ENCODE results near the gene DUSP16.
A peak's percentile ranks its signal among the peaks of the same experiment; 100 is the strongest.

The DUSP16 gene

GRCh38 chr12:12428047-12428446, 134.6 kb downstream of the DUSP16 start:
- H3K27ac ChIP-seq (ENCODE audit: low read depth, low read length), result no peak overlapping the region
- H4K8ac ChIP-seq (ENCODE audit: low read depth, low read length), result no peak overlapping the region
- H3K4me2 ChIP-seq (ENCODE audit: low read length), result no peak overlapping the region
- H2AFZ ChIP-seq (ENCODE audit: insufficient read depth, low read length, poor library complexity), result no peak overlapping the region
- no peak overlapping the region for H3K9ac ChIP-seq (ENCODE audit: low read length)
- no peak overlapping the region for H2BK12ac ChIP-seq (ENCODE audit: low read length)
- no peak overlapping the region for H3K4me3 ChIP-seq (ENCODE audit: low read depth, low read length)
- no peaks in the 10 kb centered on the region for H3K27me3 ChIP-seq (ENCODE audit: insufficient read depth, low read length)
- no peak overlapping the region for H2BK120ac ChIP-seq (ENCODE audit: insufficient read depth, low read length, poor library complexity)
- no peak overlapping the region for H4K91ac ChIP-seq (ENCODE audit: low read depth, low read length)
- DNase-seq, result peak in 1 of 2 donors; percentile 46
- no peak overlapping the region for H2BK5ac ChIP-seq (ENCODE audit: low read depth, low read length, poor library complexity)
- H3K14ac ChIP-seq (ENCODE audit: low read length), result no peak overlapping the region
- peaks cover 4% of the 10 kb centered on the region for H3K79me1 ChIP-seq (ENCODE audit: low read length)
- WGBS (ENCODE audit: extremely low coverage, insufficient coverage, insufficient read length), result no CpG with 5 or more reads among the region's 2 CpGs
- peaks cover 1% of the 10 kb centered on the region for H3K79me2 ChIP-seq (ENCODE audit: control insufficient read depth, insufficient read depth, low read length, poor library complexity)
- H3K18ac ChIP-seq (ENCODE audit: low read length), result no peak overlapping the region
- no peak overlapping the region for H3K23ac ChIP-seq (ENCODE audit: low read length)
- H3K9me3 ChIP-seq (ENCODE audit: insufficient read depth, low read depth, low read length), result peaks cover 1% of the 10 kb centered on the region
- H4K12ac ChIP-seq (ENCODE audit: low read depth, low read length), result no peak overlapping the region
- H2AK5ac ChIP-seq (ENCODE audit: low read length), result no peak overlapping the region
- no peak overlapping the region for H3K4ac ChIP-seq (ENCODE audit: low read depth, low read length)
- H3K36me3 ChIP-seq (ENCODE audit: control insufficient read depth in 1 of 2, insufficient read depth in 2 of 2, low read length in 2 of 2), result no peaks in the 10 kb centered on the region
- peaks cover 6% of the 10 kb centered on the region in 2 experiments for H3K4me1 ChIP-seq (ENCODE audit: control insufficient read depth in 1 of 2, insufficient read depth in 2 of 2, low read length in 2 of 2)

DNA sequence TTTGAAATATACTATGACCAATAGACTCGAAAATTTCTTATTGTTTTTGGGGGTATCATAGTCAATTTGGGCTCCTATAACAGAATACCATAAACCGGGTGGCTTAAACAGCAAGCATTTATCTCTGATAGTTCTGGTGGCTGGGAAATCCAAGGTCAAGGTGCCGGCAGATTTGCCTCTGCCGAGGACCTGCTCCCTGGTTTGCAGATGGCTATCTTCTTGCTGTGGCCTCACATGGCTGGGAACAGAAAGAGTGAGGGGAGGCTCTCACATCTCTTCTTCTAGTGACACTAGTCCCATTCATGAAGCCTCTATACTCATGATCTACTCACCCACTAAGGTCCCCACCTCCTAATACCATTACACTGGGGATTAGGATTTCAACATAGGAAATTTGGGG, 135.1 kb downstream of the DUSP16 start:
- Histone ChIP-seq H3K36me3 (ENCODE audit: control insufficient read depth in 1 of 2, insufficient read depth in 2 of 2, low read length in 2 of 2) (no peaks in the 10 kb centered on the region), H4K12ac (ENCODE audit: low read depth, low read length) (no peak overlapping the region), H2AK5ac (ENCODE audit: low read length) (peak overlapping the region; percentile 74), H3K23ac (ENCODE audit: low read length) (no peak overlapping the region), H4K91ac (ENCODE audit: low read depth, low read length) (no peak overlapping the region), H2BK120ac (ENCODE audit: insufficient read depth, low read length, poor library complexity) (no peak overlapping the region), H3K27me3 (ENCODE audit: insufficient read depth, low read length) (no peaks in the 10 kb centered on the region), H3K18ac (ENCODE audit: low read length) (no peak overlapping the region), H3K4me1 (ENCODE audit: control insufficient read depth in 1 of 2, insufficient read depth in 2 of 2, low read length in 2 of 2) (peaks cover 6% of the 10 kb centered on the region in 2 experiments), H2AFZ (ENCODE audit: insufficient read depth, low read length, poor library complexity) (no peak overlapping the region), H3K79me1 (ENCODE audit: low read length) (peaks cover 4% of the 10 kb centered on the region), H2BK12ac (ENCODE audit: low read length) (no peak overlapping the region), H3K79me2 (ENCODE audit: control insufficient read depth, insufficient read depth, low read length, poor library complexity) (peaks cover 1% of the 10 kb centered on the region), H2BK5ac (ENCODE audit: low read depth, low read length, poor library complexity) (no peak overlapping the region), H3K9ac (ENCODE audit: low read length) (no peak overlapping the region), H3K4me3 (ENCODE audit: low read depth, low read length) (no peak overlapping the region), H3K9me3 (ENCODE audit: insufficient read depth, low read depth, low read length) (peaks cover 1% of the 10 kb centered on the region), H3K4me2 (ENCODE audit: low read length) (no peak overlapping the region), H3K27ac (ENCODE audit: low read depth, low read length) (no peak overlapping the region), H3K14ac (ENCODE audit: low read length) (no peak overlapping the region), H4K8ac (ENCODE audit: low read depth, low read length) (no peak overlapping the region), H3K4ac (ENCODE audit: low read depth, low read length) (no peak overlapping the region)
- no peak for DNase-seq
- no CpG with 5 or more reads among the region's 4 CpGs for WGBS (ENCODE audit: extremely low coverage, insufficient coverage, insufficient read length)

- Histone ChIP-seq H3K9ac (ENCODE audit: low read length) (no peak overlapping the region), H3K4me2 (ENCODE audit: low read length) (no peak overlapping the region), H4K12ac (ENCODE audit: low read depth, low read length) (no peak overlapping the region), H3K14ac (ENCODE audit: low read length) (no peak overlapping the region), H3K9me3 (ENCODE audit: insufficient read depth, low read depth, low read length) (peaks cover 1% of the 10 kb centered on the region), H3K27me3 (ENCODE audit: insufficient read depth, low read length) (no peaks in the 10 kb centered on the region), H3K79me2 (ENCODE audit: control insufficient read depth, insufficient read depth, low read length, poor library complexity) (peaks cover 1% of the 10 kb centered on the region), H2AFZ (ENCODE audit: insufficient read depth, low read length, poor library complexity) (no peak overlapping the region), H3K27ac (ENCODE audit: low read depth, low read length) (no peak overlapping the region), H2AK5ac (ENCODE audit: low read length) (no peak overlapping the region), H2BK5ac (ENCODE audit: low read depth, low read length, poor library complexity) (no peak overlapping the region), H3K79me1 (ENCODE audit: low read length) (peaks cover 4% of the 10 kb centered on the region), H3K36me3 (ENCODE audit: control insufficient read depth in 1 of 2, insufficient read depth in 2 of 2, low read length in 2 of 2) (no peaks in the 10 kb centered on the region), H4K91ac (ENCODE audit: low read depth, low read length) (no peak overlapping the region), H3K4me1 (ENCODE audit: control insufficient read depth in 1 of 2, insufficient read depth in 2 of 2, low read length in 2 of 2) (peaks cover 6% of the 10 kb centered on the region in 2 experiments), H3K4me3 (ENCODE audit: low read depth, low read length) (no peak overlapping the region), H3K23ac (ENCODE audit: low read length) (no peak overlapping the region), H2BK12ac (ENCODE audit: low read length) (no peak overlapping the region), H3K18ac (ENCODE audit: low read length) (no peak overlapping the region), H2BK120ac (ENCODE audit: insufficient read depth, low read length, poor library complexity) (no peak overlapping the region), H4K8ac (ENCODE audit: low read depth, low read length) (no peak overlapping the region), H3K4ac (ENCODE audit: low read depth, low read length) (no peak overlapping the region)
- DNase-seq, result no peak
- no CpG with 5 or more reads among the region's 1 CpG for WGBS (ENCODE audit: extremely low coverage, insufficient coverage, insufficient read length)
Observed at GRCh38 chr12:12425616-12426015, 137.0 kb downstream of the DUSP16 start.

GRCh38 chr12:12425001-12425400, 137.7 kb downstream of the DUSP16 start:
- Histone ChIP-seq H3K79me1 (ENCODE audit: low read length) (peaks cover 4% of the 10 kb centered on the region), H4K91ac (ENCODE audit: low read depth, low read length) (no peak overlapping the region), H3K4ac (ENCODE audit: low read depth, low read length) (no peak overlapping the region), H3K9me3 (ENCODE audit: insufficient read depth, low read depth, low read length) (peaks cover 1% of the 10 kb centered on the region), H3K4me3 (ENCODE audit: low read depth, low read length) (no peak overlapping the region), H3K27ac (ENCODE audit: low read depth, low read length) (no peak overlapping the region), H3K18ac (ENCODE audit: low read length) (no peak overlapping the region), H3K23ac (ENCODE audit: low read length) (no peak overlapping the region), H4K8ac (ENCODE audit: low read depth, low read length) (no peak overlapping the region), H3K4me1 (ENCODE audit: control insufficient read depth in 1 of 2, insufficient read depth in 2 of 2, low read length in 2 of 2) (peaks cover 6% of the 10 kb centered on the region in 2 experiments), H3K79me2 (ENCODE audit: control insufficient read depth, insufficient read depth, low read length, poor library complexity) (peaks cover 1% of the 10 kb centered on the region), H2BK12ac (ENCODE audit: low read length) (no peak overlapping the region), H4K12ac (ENCODE audit: low read depth, low read length) (no peak overlapping the region), H3K4me2 (ENCODE audit: low read length) (no peak overlapping the region), H2AFZ (ENCODE audit: insufficient read depth, low read length, poor library complexity) (no peak overlapping the region), H3K27me3 (ENCODE audit: insufficient read depth, low read length) (no peaks in the 10 kb centered on the region), H2BK120ac (ENCODE audit: insufficient read depth, low read length, poor library complexity) (no peak overlapping the region), H3K36me3 (ENCODE audit: control insufficient read depth in 1 of 2, insufficient read depth in 2 of 2, low read length in 2 of 2) (no peaks in the 10 kb centered on the region), H3K9ac (ENCODE audit: low read length) (no peak overlapping the region), H2BK5ac (ENCODE audit: low read depth, low read length, poor library complexity) (no peak overlapping the region), H2AK5ac (ENCODE audit: low read length) (no peak overlapping the region), H3K14ac (ENCODE audit: low read length) (no peak overlapping the region)
- WGBS (ENCODE audit: extremely low coverage, insufficient coverage, insufficient read length), result no CpG with 5 or more reads among the region's 2 CpGs
- DNase-seq, result no peak
